D721Med (cell line): Measurements from ENCODE around the gene CA9.

ENCODE experiments used
- DNase-seq: peaks from one replicate; pipeline ENCODE4 v3.0.0; 2011; ENCODE audit warnings: low spot score; ENCODE audit not compliant: insufficient read length
- FAIRE-seq: peaks from 2 replicates; lab custom pipeline; 2011; peaks lifted over from hg19 to GRCh38; lab: Jason Lieb, UNC
- TF ChIP-seq, protein P1 (sequence below): IDR thresholded peaks from 2 replicates; pipeline ENCODE4 v1.5.1; 2012; ENCODE audit warnings: mild to moderate bottlenecking, control low read depth; ENCODE audit not compliant: insufficient read depth; ENCODE audit errors: missing control alignments

Gene CA9

DNA sequence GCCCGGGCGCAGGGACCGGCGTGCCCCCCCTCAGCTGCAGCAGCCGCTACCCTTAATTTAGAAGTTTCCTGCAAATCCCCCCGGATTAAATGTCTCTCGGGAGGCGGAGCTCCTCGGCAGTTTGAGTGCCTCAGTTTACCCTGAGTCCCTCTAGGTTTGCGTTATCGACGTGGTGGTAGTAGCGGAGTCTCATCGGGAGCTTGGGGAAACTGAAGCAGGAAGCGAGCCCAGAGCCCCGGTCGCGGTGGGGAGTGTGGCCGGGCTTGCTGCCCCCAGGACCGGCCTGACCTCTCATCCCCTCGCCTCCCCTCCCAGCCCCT lies 16.5 kb downstream of the CA9 start:
- DNase-seq (no peak), FAIRE-seq (no peak)
- TF ChIP-seq, protein P1, sequence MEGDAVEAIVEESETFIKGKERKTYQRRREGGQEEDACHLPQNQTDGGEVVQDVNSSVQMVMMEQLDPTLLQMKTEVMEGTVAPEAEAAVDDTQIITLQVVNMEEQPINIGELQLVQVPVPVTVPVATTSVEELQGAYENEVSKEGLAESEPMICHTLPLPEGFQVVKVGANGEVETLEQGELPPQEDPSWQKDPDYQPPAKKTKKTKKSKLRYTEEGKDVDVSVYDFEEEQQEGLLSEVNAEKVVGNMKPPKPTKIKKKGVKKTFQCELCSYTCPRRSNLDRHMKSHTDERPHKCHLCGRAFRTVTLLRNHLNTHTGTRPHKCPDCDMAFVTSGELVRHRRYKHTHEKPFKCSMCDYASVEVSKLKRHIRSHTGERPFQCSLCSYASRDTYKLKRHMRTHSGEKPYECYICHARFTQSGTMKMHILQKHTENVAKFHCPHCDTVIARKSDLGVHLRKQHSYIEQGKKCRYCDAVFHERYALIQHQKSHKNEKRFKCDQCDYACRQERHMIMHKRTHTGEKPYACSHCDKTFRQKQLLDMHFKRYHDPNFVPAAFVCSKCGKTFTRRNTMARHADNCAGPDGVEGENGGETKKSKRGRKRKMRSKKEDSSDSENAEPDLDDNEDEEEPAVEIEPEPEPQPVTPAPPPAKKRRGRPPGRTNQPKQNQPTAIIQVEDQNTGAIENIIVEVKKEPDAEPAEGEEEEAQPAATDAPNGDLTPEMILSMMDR: no peak

DNA sequence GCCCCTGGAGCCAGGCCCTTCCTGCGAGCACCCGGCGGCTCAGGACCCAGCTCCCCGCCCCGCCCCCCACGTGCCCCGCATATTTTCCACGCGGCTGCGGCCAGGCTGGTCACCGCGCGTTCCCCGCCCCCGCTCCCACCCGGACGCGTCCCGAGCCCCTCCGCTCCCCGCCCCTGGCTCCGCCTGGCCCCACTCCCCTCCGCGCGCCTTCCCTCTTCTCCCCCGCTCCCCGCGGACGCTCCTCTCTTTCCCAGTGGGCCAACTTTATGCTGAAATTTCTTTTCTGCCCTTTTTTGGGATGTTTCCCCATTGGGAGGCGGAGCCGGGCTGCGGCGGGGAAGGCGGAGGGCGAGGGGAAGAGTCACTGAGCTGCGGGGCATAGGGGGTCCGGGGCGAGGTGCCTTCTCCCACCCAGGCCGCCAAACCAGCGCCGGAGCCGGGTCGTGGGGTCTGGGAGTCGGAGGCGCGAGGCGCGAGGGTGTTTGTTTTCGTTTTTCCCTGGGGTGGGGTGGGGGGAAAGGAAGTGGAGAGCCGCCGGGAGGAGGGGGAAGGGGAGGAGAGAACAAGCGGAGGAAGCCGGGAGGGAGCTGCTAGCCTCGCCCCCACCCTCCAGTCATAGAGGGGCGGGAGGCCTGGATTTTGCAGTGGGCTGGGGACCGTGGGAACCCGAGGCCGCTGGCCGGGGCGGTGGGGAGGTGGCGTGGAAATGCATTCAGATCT lies 17.0 kb downstream of the CA9 start:
- DNase-seq (peak; percentile 52), FAIRE-seq (no peak)
- TF ChIP-seq, protein P1: no peak

- TF ChIP-seq, protein P1: no peak
- DNase-seq (no peak), FAIRE-seq (no peak)
These were observed 17.6 kb downstream of the CA9 start for GRCh38 chr9:35691334-35691650.

- TF ChIP-seq, protein P1: no peak
- DNase-seq: no peak
- FAIRE-seq: no peak
These were observed 18.1 kb downstream of the CA9 start for GRCh38 chr9:35691757-35692301.

DNA sequence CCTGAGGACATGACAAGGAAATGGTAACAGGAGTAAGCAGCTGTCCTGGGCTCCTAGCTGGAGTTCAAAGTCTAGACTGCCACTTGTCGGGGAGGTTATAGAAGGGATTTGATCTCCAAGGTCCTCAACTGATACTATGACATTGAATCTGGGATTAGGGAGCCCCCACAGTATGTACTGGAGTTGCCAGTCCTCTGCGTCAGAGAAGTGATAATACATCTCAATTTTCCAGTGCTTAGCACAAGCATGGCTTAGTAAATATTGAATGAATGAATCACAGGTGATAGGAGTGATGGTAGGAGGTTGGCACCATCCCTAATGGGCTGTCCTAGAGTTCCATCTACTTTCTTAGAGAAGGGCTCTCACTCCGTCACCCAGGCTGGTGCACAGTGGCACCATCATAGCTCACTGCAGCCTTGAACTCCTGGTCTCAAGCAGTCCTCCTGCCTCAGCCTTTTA lies 22.2 kb downstream of the CA9 start:
- FAIRE-seq: no peak
- TF ChIP-seq, protein P1: no peak

DNA sequence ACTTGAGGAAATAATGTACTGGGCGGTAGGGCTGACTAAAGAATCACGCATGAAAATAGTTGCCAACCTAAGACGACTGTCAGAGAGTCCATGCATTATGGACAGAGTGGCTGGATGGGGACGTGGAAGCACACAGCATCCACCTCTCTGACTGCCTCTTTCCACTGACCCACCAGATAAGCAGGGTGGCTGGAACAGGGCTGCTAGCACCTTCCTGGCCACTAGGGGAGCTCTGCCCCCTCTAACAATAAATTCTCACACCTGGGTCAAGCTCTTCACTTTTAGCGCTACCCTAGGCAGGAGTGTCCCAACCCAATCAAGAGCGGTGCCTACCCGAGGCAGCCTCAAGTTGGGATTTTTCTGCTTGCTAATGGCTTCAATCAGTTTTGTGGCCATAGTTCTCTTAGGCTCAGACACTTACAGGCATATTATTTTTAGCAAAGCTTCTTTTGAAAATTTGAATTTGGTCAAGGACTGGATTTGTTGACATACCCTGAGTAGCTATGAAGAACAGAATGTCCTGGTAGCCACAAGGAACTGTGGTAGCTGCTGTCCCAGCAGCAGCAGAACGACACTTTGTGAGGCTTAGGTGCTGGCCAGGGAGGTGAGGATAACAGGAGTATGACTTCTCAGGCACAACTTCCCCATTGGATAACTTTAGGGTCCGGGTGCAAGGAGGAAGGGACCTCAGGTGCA lies 22.9 kb downstream of the CA9 start:
- no peak for FAIRE-seq
- DNase-seq: peak; percentile 60
- TF ChIP-seq, protein P1: peak; percentile 78

More for the DNA sequence above, 22.2 kb downstream of the CA9 start:
- no peak for DNase-seq

DNA sequence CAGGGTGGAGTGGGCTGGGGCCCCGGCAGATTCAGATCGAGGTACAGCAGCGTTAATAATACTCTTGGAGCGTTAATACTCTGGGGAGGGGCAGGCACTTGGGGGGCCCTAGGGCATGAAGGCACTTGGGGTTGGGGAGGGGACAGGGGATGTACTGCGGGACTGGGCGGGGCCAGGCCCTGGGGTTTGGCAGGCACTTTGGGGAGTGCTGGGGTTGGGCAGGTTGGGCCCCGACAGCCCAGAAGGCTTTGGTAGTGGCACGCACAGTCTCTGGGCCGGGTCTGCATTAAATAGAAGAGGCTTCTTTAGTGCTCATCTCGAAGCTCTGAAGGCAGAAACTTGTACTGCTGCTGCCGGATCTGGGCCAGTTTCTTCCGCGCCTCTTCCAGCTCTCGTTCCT lies 23.8 kb downstream of the CA9 start:
- DNase-seq (no peak), FAIRE-seq (no peak)
- TF ChIP-seq, protein P1: no peak
